ENCODE data around the gene DDR1.

DNA sequence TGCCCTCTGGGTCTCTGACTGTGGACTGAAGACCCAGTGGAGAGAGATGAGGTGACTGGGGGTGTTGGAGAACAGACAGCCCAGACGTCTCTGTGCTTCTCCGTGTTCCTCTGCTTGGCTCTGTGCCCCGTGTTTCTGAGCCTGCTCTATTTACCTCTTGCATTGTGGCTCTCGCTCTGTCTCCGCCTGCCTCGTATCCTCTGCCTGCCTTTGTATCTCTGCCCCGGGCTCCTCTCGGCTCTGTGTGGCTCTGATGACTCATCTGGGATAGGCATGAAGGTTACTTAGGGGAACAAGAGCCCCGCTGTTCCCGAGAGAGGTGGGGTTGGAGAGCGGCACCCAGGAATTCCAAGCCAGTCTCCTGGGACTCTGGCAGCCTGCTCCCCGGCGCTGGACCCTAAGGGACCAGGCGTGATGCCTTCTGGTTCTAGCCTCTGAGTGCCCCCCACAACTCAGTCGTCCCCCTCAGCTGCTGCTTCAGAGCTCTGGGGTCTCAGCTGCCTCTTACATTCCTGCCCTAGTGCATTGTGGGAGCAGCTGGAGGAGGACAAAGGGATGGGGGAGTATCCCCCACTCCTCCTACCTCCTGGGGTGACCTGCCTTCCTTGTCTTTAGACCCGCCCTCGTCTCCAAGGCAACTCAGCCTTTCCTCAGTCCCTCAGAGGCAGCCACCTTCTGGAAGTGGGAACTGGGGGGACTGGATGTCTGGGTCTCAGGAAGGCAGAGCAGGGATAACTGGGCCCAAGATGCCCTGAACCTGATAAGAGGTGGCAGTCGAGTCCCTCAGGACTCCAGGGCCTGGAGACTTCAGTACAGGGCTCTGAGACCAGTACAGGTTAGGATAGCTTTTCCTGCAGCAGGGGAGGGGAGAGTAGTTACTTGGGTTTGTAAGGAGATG is 1.9 kb downstream of the DDR1 start:
- TF ChIP-seq POLR2A (IDR thresholded peaks at IDR 0.05) (no peak), CTCF (IDR thresholded peaks at IDR 0.05) (no peak), POLR2AphosphoS5 (IDR thresholded peaks at IDR 0.05) (peak; percentile 54), EP300 (IDR thresholded peaks at IDR 0.05) (no peak)

Measured in gastroesophageal sphincter (tissue), 3 donors.